ENCODE data around the gene OR5J2. TPM values are rescaled to one million over a fixed set of nuclear protein-coding genes. Genes with fewer than 3 reads are reported as not detected.

Gene OR5J2
- total RNA-seq, 1 experiment from 2014 or later = not detected

- in situ Hi-C loops (cut with HindIII; ENCODE audit: low pct_unique_long_range_greater_than_20kb, low sequenced_read_pairs) = no loop called here
Measured at GRCh38 chr11:56160217-56160616, 16.2 kb upstream of the OR5J2 start, which contains the start of gene OR8K5. TSS of gene OR8K5 (minus strand) at chr11:56160317. CDS start at chr11:56160317, 0 bp downstream.

GRCh38 chr11:56163804-56164203 is 12.6 kb upstream of the OR5J2 start:
- Histone ChIP-seq H3K27ac (ENCODE audit: low read length) (no peak overlapping the region), H3K4me3 (ENCODE audit: low read depth in 2 of 2, low read length in 2 of 2) (no peak overlapping the region), H3K27me3 (ENCODE audit: control insufficient read depth, insufficient read depth, low read length) (no peaks in the 10 kb centered on the region), H3K36me3 (ENCODE audit: control insufficient read depth, insufficient read depth, low read length) (no peaks in the 10 kb centered on the region), H3K4me1 (ENCODE audit: control insufficient read depth, insufficient read depth, low read length) (no peaks in the 10 kb centered on the region), H3K9me3 (ENCODE audit: control insufficient read depth, insufficient read depth, low read depth, low read length) (no peaks in the 10 kb centered on the region)
- TF ChIP-seq TCF7L2 (IDR thresholded peaks at IDR 0.05; ENCODE audit: low read depth, low read length) (no peak), CTCF (IDR thresholded peaks at IDR 0.05) (no peak), REST (IDR thresholded peaks at IDR 0.05; ENCODE audit: insufficient read depth in 1 of 2, low read depth in 2 of 2, low read length in 1 of 2) (no peak)
- DNase-seq (ENCODE audit: low read depth, low spot score) (no peak), ATAC-seq (no peak)
- POLR2A ChIA-PET = no interaction called here
- in situ Hi-C loops (cut with HindIII; ENCODE audit: low pct_unique_long_range_greater_than_20kb, low sequenced_read_pairs) (no loop called here), intact Hi-C loops (cut with micrococcal nuclease; ENCODE audit: unreplicated experiment) (no loop called here)
- no TSS peak for BruUV-seq (replicated peaks)
- CTCF ChIA-PET = no interaction called here

More at GRCh38 chr11:56160217-56160616, 16.2 kb upstream of the OR5J2 start, which contains the start of gene OR8K5:
- ChIA-PET CTCF (no interaction called here), POLR2A (no interaction called here)
- no peaks in the 10 kb centered on the region; the same call in 1 of the 2 replicates for H3K9me3 ChIP-seq (ENCODE audit: control insufficient read depth, insufficient read depth, low read depth, low read length)
- H3K4me3 ChIP-seq (ENCODE audit: low read depth in 2 of 2, low read length in 2 of 2) = no peak within 1 kb of the TSS
- ATAC-seq (no peak), DNase-seq (ENCODE audit: low read depth, low spot score) (no peak)
- no peak within 1 kb of the TSS for H3K27ac ChIP-seq (ENCODE audit: low read length)
- no peaks in the 10 kb centered on the region for H3K4me1 ChIP-seq (ENCODE audit: control insufficient read depth, insufficient read depth, low read length)
- intact Hi-C loops (cut with micrococcal nuclease; ENCODE audit: unreplicated experiment) = no loop called here
- no TSS peak for BruUV-seq (replicated peaks)
- TF ChIP-seq CTCF (IDR thresholded peaks at IDR 0.05) = no peak
- no peak for TF ChIP-seq REST (IDR thresholded peaks at IDR 0.05; ENCODE audit: insufficient read depth in 1 of 2, low read depth in 2 of 2, low read length in 1 of 2)
- no peak for TF ChIP-seq TCF7L2 (IDR thresholded peaks at IDR 0.05; ENCODE audit: low read depth, low read length)
- TF ChIP-seq SIN3A (IDR thresholded peaks at IDR 0.05; ENCODE audit: borderline replicate concordance, insufficient read depth, low read depth, low read length) = no peak
- no peak for TF ChIP-seq POLR2AphosphoS5 (IDR thresholded peaks at IDR 0.05; ENCODE audit: low read depth, low read length)
- H3K27me3 ChIP-seq (ENCODE audit: control insufficient read depth, insufficient read depth, low read length) = no peaks in the 10 kb centered on the region
- no peaks in the 10 kb centered on the region for H3K36me3 ChIP-seq (ENCODE audit: control insufficient read depth, insufficient read depth, low read length)

Measured in Panc1 (cell line).